Heart right ventricle (tissue), 16 donors: ENCODE results near the gene WDR59. TPM values are rescaled to one million over a fixed set of nuclear protein-coding genes. Genes with fewer than 3 reads are reported as not detected.

Experiments used
- ATAC-seq, 8 donors: fragments of 200-7000 bp; cut with Tn5 transposase; one replicate each; pipeline ENCODE4 v1.9.1; 2020; ENCODE audit warnings: mild to moderate bottlenecking in 8 of 8, moderate library complexity in 8 of 8, moderate number of reproducible peaks in 1 of 8
- DNase-seq, 2 donors: peaks; one replicate each; pipeline ENCODE4 v3.0.0-alpha.2; 2020
- H3K27ac ChIP-seq, 10 donors: fragments of 200-600 bp; sonication (generic) in 2 of 10; one replicate each; pipeline versions ENCODE4 v1.5.0 to v1.8.0; 2020 to 2022; ENCODE audit warnings: mild to moderate bottlenecking in 3 of 10
- H3K27me3 ChIP-seq, 7 donors: fragments of 200-600 bp; one replicate each; pipeline ENCODE4 v1.8.0; 2021 to 2022; ENCODE audit warnings: mild to moderate bottlenecking in 2 of 7
- H3K36me3 ChIP-seq, 9 donors: fragments of 200-600 bp; sonication (generic) in 1 of 9; one replicate each; pipeline versions ENCODE4 v1.5.0 to v1.8.0; 2020 to 2022; ENCODE audit warnings: mild to moderate bottlenecking in 2 of 9
- H3K4me1 ChIP-seq, 9 donors: fragments of 200-600 bp; sonication (generic) in 1 of 9; one replicate each; pipeline versions ENCODE4 v1.5.0 to v1.8.0; 2020 to 2022; ENCODE audit warnings: mild to moderate bottlenecking in 4 of 9
- H3K4me3 ChIP-seq, 10 donors: fragments of 200-600 bp; sonication (generic) in 2 of 10; one replicate each; pipeline versions ENCODE4 v1.5.0 to v1.8.0; 2020 to 2022; ENCODE audit warnings: mild to moderate bottlenecking in 7 of 10, moderate library complexity in 2 of 10
- H3K9me3 ChIP-seq, 11 donors: fragments of 200-600 bp in 10 of 11; sonication (generic) in 2 of 11; one replicate each; pipeline versions ENCODE4 v1.5.0 to v1.8.0; 2013 to 2022; ENCODE audit warnings: mild to moderate bottlenecking in 2 of 11, control low read depth in 1 of 11, moderate library complexity in 1 of 11
- WGBS, 2 donors: extraction: QIAGEN DNeasy Blood & Tissue Kit; methylation state at CpG; one replicate each; pipeline ENCODE4 v1.1.7; 2013; ENCODE audit warnings: inconsistent platforms in 1 of 2; 5-methylcytosine and 5-hydroxymethylcytosine counted together
- intact Hi-C, 10 donors: fragments of 100-400 bp; cut with DNase I; formaldehyde crosslinking; loops; one replicate each; pipeline versions ENCODE4 v1.11.1 to v1.14.2; 2022
- long read RNA-seq, 3 donors: library from polyadenylated mRNA; unstranded; transcript quantifications; one replicate each; pipeline ENCODE4 v2.0.0, GENCODE V29; 2020 to 2021
- polyA plus RNA-seq, 2 donors: library from polyadenylated mRNA; stranded (reverse); fragments of 200-250 nt; gene quantifications; one replicate each; pipeline ENCODE4 v1.2.3, GENCODE V29; 2013
- total RNA-seq, 10 donors: library from RNA; stranded (reverse); fragmentation: NEBNext Ultra II Directional in 3 of 10; extraction: Animal tissue kit (Norgen Biotek cat#: 25700) in 3 of 10; gene quantifications; one replicate each; pipeline versions ENCODE4 v1.2.1 to v1.2.4, GENCODE V29; 2021 to 2023
- TF ChIP-seq, protein P1 (sequence below), 9 donors: fragments of 200-600 bp; sonication (generic) in 2 of 9; IDR thresholded peaks; one replicate each; pipeline versions ENCODE4 v1.5.0 to v1.8.0; 2021 to 2022; ENCODE audit warnings: antibody characterized with exemption in 9 of 9, mild to moderate bottlenecking in 5 of 9, moderate library complexity in 1 of 9
- donor health status: Arrhythmogenic right ventricular cardiomyopathy.
- donor health status: ischemic (EF 13 %, LVEDD 7.1; RV severe dilation, severe dysfunction).
- donor health status: healthy with polysubstance abuse.
- donor health status: DM: no; HTN: yes; CAD: no.
- donor health status: DM: no; HTN: no; CAD: no.
- donor health status: ischemic (EF 25% LVEDD 6.9; RV normal size, moderate dysfunction).
- donor health status: ischemic (EF 25% LVEDD 5.7; RV mildly dilated, moderate dysfunction).
- donor health status: healthy.
- donor health status: DM: yes; HTN: yes; CAD: no.
- donor health status: Ischemic cardiomyopathy.
- donor health status: ischemic (EF 35%, LVEDD 5.7; RV mildly dilated, moderate dysfunction).
- donor health status: nonischemic (EF 11% LVEDD 7.7; RV severe dilation, severe dysfunction).
- donor health status: DM: yes; HTN: yes; CAD: no.
- donor health status: PGD.
- donor health status: ischemic (EF 29% LVEDD 5.4; RV normal size, mild dysfunction).
- donor health status: nonischemic (EF 23%, LVEDD 6.1; RV moderate dilation, normal function).

Gene WDR59
- 10 to 100 TPM; 35.4 to 63.5 (median 42.0) TPM for total RNA-seq
- polyA plus RNA-seq: 10 to 100 TPM; 15.6 to 35.8 TPM
- long read RNA-seq, donor 1, full-length matches to known transcripts: 2 of 36 reads
- long read RNA-seq, donor 1, partial matches to known transcripts: 21 of 36 reads
- long read RNA-seq, donor 1, other reads (novel, unspliced or antisense): 13 of 36 reads
- long read RNA-seq, donor 2, full-length matches to known transcripts: 6 of 24 reads
- long read RNA-seq, donor 2, partial matches to known transcripts: 12 of 24 reads
- long read RNA-seq, donor 2, other reads (novel, unspliced or antisense): 6 of 24 reads
- long read RNA-seq, donor 3, partial matches to known transcripts: 20 of 24 reads
- long read RNA-seq, donor 3, other reads (novel, unspliced or antisense): 4 of 24 reads

- DNase-seq (peak; percentile 98 to 100), ATAC-seq (peak; percentile 99 to 100 (median 100))
- WGBS, 2 donors: 1% methylated on average over 62 to 68 of the region's 68 CpGs
- Histone ChIP-seq H3K36me3 (no peaks in the 10 kb centered on the region), H3K4me1 (peaks cover 0 to 27% (median 17%) of the 10 kb centered on the region in 9 donors), H3K4me3 (peak within 1 kb of the TSS; percentile 71 to 100 (median 96)), H3K9me3 (no peaks in the 10 kb centered on the region), H3K27ac (peak within 1 kb of the TSS in 9 of 10 donors; percentile 69 to 94 (median 82)), H3K27me3 (no peaks in the 10 kb centered on the region)
- intact Hi-C loops: no loop called here
- TF ChIP-seq, protein P1, sequence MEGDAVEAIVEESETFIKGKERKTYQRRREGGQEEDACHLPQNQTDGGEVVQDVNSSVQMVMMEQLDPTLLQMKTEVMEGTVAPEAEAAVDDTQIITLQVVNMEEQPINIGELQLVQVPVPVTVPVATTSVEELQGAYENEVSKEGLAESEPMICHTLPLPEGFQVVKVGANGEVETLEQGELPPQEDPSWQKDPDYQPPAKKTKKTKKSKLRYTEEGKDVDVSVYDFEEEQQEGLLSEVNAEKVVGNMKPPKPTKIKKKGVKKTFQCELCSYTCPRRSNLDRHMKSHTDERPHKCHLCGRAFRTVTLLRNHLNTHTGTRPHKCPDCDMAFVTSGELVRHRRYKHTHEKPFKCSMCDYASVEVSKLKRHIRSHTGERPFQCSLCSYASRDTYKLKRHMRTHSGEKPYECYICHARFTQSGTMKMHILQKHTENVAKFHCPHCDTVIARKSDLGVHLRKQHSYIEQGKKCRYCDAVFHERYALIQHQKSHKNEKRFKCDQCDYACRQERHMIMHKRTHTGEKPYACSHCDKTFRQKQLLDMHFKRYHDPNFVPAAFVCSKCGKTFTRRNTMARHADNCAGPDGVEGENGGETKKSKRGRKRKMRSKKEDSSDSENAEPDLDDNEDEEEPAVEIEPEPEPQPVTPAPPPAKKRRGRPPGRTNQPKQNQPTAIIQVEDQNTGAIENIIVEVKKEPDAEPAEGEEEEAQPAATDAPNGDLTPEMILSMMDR (IDR thresholded peaks at IDR 0.05): peak in 1 of 9 donors; percentile 4
Observed at GRCh38 chr16:74984529-74985296, at the start of gene WDR59. WDR59 (minus strand) TSS chr16:74985123; CDS start chr16:74985017, 106 bp downstream.

GRCh38 chr16:75032655-75033054 lies 47.7 kb upstream of the WDR59 start:
- H3K27me3 ChIP-seq: no peaks in the 10 kb centered on the region
- peaks cover 0 to 9% (median 0%) of the 10 kb centered on the region in 9 donors for H3K36me3 ChIP-seq
- no peak for ATAC-seq
- intact Hi-C loops: no loop called here
- no peak overlapping the region for H3K4me3 ChIP-seq
- TF ChIP-seq, protein P1 (IDR thresholded peaks at IDR 0.05): no peak
- no peak for DNase-seq
- H3K27ac ChIP-seq: no peak overlapping the region
- peaks cover 0 to 12% (median 2%) of the 10 kb centered on the region in 11 donors for H3K9me3 ChIP-seq
- peaks cover 0 to 15% (median 8%) of the 10 kb centered on the region in 9 donors for H3K4me1 ChIP-seq

- no peaks in the 10 kb centered on the region for H3K36me3 ChIP-seq
- H3K4me3 ChIP-seq: no peak overlapping the region
- no peaks in the 10 kb centered on the region for H3K27me3 ChIP-seq
- peaks cover 8 to 40% (median 31%) of the 10 kb centered on the region in 9 donors for H3K4me1 ChIP-seq
- ATAC-seq (no peak), DNase-seq (no peak)
- TF ChIP-seq, protein P1 (IDR thresholded peaks at IDR 0.05): no peak
- no peak overlapping the region for H3K27ac ChIP-seq
- intact Hi-C loops: no loop called here
- peaks cover 0 to 7% (median 0%) of the 10 kb centered on the region in 11 donors for H3K9me3 ChIP-seq
Observed at GRCh38 chr16:75029854-75030253, 44.9 kb upstream of the WDR59 start.

GRCh38 chr16:75028544-75029135 lies 43.7 kb upstream of the WDR59 start:
- DNase-seq: no peak
- intact Hi-C loops: no loop called here
- Histone ChIP-seq H3K27me3 (no peaks in the 10 kb centered on the region), H3K36me3 (no peaks in the 10 kb centered on the region), H3K4me3 (no peak overlapping the region), H3K27ac (no peak overlapping the region), H3K4me1 (peaks cover 8 to 49% (median 36%) of the 10 kb centered on the region in 9 donors), H3K9me3 (peaks cover 0 to 7% (median 0%) of the 10 kb centered on the region in 11 donors)
- TF ChIP-seq, protein P1 (IDR thresholded peaks at IDR 0.05): no peak
- no peak for ATAC-seq
- WGBS, 2 donors: 65 to 67% methylated on average over 4 of the region's 4 CpGs
